IPS DF 4.7 (cell line): ENCODE results near the gene ZBTB8OS.
"Not testable (repeated sequence)": the region's sequence is repeated elsewhere in the genome, so short reads cannot be mapped to it uniquely, and the experiment has no call there.

ENCODE experiments used
- DNase-seq: peaks from one replicate; pipeline ENCODE4 v3.0.0-alpha.2; 2013; ENCODE audit warnings: low spot score; ENCODE audit errors: extremely low read depth

Gene ZBTB8OS

GRCh38 chr1:32650752-32651460 is 556 bp upstream of the ZBTB8OS start, which contains the start of gene RBBP4:
Gene RBBP4, plus strand, starts transcription at chr1:32651208. Its CDS starts 99 bp downstream, at chr1:32651307.
- DNase-seq = peak; percentile 78

GRCh38 chr1:32647308-32648134 is 2.8 kb downstream of the ZBTB8OS start:
- DNase-seq = no peak

- DNase-seq = no peak
Observed at GRCh38 chr1:32644426-32644825, 5.9 kb downstream of the ZBTB8OS start.

GRCh38 chr1:32642292-32642827 is 8.0 kb downstream of the ZBTB8OS start:
- not testable (repeated sequence) for DNase-seq

- no peak for DNase-seq
Observed at GRCh38 chr1:32639489-32640075, 10.8 kb downstream of the ZBTB8OS start.

GRCh38 chr1:32636914-32637645 is 13.3 kb downstream of the ZBTB8OS start:
- no peak for DNase-seq

- DNase-seq = no peak
Observed at GRCh38 chr1:32635508-32636277, 14.7 kb downstream of the ZBTB8OS start.

GRCh38 chr1:32632829-32633228 is 17.5 kb downstream of the ZBTB8OS start:
- no peak for DNase-seq

- DNase-seq = not testable (repeated sequence)
Observed at GRCh38 chr1:32630173-32630572, 20.2 kb downstream of the ZBTB8OS start.

- DNase-seq = no peak
Observed at GRCh38 chr1:32627596-32628162, 22.7 kb downstream of the ZBTB8OS start.

- no peak for DNase-seq
Observed at GRCh38 chr1:32626176-32626575, 24.2 kb downstream of the ZBTB8OS start.

- no peak for DNase-seq
Observed at GRCh38 chr1:32623775-32624174, 26.6 kb downstream of the ZBTB8OS start.

GRCh38 chr1:32622806-32623681 is 27.3 kb downstream of the ZBTB8OS start:
- no peak for DNase-seq

- no peak for DNase-seq
Observed at GRCh38 chr1:32622205-32622604, 28.1 kb downstream of the ZBTB8OS start.

GRCh38 chr1:32619701-32620485 is 30.5 kb downstream of the ZBTB8OS start:
- DNase-seq = no peak

GRCh38 chr1:32618673-32619221 is 31.6 kb downstream of the ZBTB8OS start:
- DNase-seq = no peak

GRCh38 chr1:32613472-32613871 is 36.9 kb downstream of the ZBTB8OS start:
- no peak for DNase-seq
